Measurements from ENCODE around the gene SLC25A18.
"Not testable (repeated sequence)": the region's sequence is repeated elsewhere in the genome, so short reads cannot be mapped to it uniquely, and the experiment has no call there.

SLC25A18 gene

GRCh38 chr22:17606496-17606895 lies 43.2 kb downstream of the SLC25A18 start:
- DNase-seq (ENCODE audit: low read depth in 2 of 2) = no peak

DNA sequence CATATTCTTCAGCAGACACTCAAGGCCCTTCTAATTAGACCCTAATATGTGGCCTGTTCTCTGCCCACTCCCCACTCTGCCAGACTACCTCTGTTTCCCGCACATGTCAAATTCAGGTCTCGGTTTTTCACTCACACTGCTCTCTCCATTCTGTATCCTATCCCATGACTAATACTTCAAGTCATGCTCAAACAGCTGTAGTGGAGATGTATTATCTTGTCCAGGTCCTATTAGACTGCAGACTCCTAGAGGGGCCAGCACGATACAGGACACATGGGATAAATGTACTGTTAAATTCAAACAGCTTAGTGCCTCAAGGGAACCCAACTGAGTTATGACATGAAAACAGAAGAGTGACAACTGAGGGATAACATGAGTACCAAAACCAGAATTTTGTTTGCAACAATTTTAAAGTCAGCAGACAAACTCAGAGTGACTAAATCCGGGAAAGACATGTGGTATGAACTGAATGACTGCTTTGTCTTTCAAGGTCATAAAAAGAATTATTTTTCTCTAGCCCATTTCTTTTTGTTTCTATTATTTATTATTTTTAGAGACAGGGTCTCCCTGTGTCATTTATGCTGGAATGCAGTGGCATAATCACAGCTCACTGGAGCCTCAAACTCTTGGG lies 44.7 kb downstream of the SLC25A18 start:
- no peak for DNase-seq (ENCODE audit: low read depth in 2 of 2)

GRCh38 chr22:17612057-17612456 lies 48.8 kb downstream of the SLC25A18 start:
- no peak for DNase-seq (ENCODE audit: low read depth in 2 of 2)

- DNase-seq (ENCODE audit: low read depth in 2 of 2) = no peak
Measured at GRCh38 chr22:17613280-17613679, 50.0 kb downstream of the SLC25A18 start.

DNA sequence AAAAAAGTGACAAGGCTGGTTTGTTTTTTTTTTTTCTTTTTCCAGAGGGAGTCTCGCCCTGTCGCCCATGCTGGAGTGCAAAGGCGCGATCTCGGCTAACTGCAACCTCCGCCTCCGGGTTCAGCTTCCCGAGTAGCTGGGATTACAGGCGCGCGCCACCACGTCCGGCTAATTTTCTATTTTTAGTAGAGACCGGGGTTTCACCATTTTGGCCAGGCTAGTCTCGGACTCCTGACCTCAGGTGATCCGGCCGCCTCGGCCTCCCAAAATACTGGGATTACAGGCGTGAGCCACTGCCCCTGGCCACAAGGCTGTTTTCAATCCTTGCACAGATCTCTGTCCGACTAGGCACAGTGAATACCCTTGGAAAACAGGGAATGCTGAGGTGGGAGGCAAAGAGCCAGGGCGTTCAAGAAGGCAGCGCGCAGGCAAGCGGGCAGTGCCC lies 64.7 kb downstream of the SLC25A18 start:
- no peak for DNase-seq (ENCODE audit: low read depth in 2 of 2)

DNA sequence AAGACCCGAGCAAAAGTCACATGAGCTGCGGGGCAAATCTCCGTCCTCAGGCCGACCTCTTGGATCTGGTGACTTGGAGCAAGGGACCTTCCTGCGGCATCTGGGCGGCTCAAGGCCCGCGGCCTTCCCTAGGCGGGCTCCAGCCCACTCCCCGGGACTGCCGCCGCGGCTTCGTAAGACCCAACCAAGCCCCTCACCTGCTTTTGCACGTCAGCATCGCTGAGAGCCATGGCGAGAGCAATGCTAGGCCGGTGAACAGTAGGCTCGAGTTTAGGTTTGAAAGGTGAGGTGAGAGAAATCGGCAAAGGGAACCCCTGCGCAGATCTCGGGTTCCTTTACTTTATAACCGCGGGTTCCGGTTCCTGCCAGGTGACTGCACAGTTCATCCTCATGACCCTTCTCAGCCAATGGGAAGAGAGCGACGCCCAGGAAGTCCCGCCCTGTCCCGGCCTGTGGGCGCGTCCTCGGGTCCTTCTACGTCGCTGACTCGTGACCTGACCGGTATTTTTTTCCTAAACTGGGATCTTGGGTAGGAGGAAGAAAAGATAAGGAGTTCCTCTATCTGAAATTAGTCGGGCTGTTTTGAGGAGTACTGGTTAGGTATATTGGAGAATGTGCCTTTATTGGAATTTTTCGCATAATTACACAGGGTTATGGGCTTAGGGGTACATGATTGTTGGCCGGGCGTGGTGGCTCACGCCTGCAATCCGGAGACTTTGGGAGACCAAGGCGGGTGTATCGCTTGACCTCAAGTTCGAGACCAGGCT lies 65.3 kb downstream of the SLC25A18 start, which contains the start of gene ATP6V1E1:
ATP6V1E1 (minus strand) TSS at position 344 of the 767 bp plus-strand sequence; CDS start at position 230, 114 bp downstream.
- DNase-seq (ENCODE audit: low read depth in 2 of 2) = peak; percentile 82 to 91

GRCh38 chr22:17629173-17629489 lies 65.8 kb downstream of the SLC25A18 start:
- DNase-seq (ENCODE audit: low read depth in 2 of 2) = no peak

DNA sequence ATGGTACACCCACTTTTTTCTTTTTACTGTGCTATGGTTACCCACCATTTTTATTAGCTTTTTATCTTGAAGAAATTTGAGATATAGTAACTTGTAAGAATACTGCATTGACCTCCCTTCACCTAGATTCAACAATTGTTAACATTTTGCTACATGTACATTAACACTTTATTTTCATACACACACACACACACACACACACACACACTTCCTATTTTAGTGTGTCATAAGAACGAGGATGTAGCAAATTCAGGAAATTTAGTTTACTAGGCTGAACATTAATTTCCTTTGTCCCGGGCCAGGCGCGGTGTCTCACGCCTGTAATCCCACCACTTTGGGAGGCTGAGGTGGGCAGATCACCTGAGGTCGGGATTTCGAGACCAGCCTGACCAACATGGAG lies 66.3 kb downstream of the SLC25A18 start:
- DNase-seq (ENCODE audit: low read depth in 2 of 2) = no peak

DNA sequence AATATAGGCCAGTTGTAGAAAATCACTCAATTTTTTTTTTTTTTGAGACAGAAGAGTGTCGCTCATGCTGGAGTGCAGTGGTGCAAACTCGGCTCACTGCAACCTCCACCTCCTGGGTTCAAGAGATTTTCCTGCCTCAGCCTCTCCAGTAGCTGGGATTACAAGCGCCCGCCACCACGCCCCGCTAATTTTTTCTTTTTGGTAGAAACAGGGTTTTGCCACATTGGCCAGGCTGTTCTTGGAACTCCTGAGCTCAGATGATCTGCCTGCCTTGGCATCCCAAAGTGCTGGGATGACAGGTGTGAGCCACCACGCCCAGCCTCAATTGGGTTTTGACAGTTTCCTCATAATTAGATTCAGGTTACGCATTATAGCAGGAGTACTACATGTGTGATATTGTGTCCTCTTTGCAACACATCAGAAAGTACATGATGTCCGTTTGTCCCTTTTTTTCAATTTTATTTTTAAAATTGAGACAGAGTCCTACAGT lies 67.8 kb downstream of the SLC25A18 start:
- DNase-seq (ENCODE audit: low read depth in 2 of 2) = no peak

DNA sequence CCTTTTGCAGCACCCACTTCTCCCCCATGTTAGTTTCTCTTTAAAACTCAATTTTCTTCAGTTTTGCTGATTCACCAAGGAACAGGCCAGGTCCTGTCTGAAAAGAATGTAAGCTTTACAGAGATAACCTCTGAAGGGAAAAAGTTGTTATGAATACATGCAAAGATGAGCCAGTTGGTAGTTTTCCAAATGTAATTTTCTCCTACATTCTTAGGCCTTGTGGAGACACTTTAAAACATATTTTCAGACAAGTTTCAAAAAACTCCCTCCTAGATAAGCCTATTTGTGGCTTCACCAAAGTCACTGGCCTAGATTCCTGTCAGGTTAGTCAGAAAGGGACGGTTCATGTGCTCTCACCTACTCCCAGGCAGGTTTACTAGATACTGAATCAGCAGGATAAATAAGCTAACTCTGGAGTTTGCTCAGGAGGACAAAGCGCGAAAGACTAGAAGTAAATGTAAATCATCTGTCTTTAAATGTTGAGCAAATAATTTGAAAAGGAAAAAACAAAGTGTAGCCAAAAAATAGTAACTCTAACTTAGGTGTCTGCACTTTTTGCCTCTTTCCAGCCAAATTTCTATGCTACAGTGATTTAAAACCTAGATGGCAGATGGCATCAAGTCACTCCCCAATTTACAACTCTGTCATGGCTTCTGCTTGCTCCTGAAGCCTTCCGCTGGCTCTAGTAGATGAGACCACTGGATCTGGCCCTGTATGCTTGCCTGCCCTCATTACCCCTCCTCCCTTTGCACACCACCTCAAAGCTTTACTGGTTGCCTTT lies 70.1 kb downstream of the SLC25A18 start:
- no peak for DNase-seq (ENCODE audit: low read depth in 2 of 2)

- no peak for DNase-seq (ENCODE audit: low read depth in 2 of 2)
Measured at GRCh38 chr22:17633998-17634323, 70.7 kb downstream of the SLC25A18 start.

DNA sequence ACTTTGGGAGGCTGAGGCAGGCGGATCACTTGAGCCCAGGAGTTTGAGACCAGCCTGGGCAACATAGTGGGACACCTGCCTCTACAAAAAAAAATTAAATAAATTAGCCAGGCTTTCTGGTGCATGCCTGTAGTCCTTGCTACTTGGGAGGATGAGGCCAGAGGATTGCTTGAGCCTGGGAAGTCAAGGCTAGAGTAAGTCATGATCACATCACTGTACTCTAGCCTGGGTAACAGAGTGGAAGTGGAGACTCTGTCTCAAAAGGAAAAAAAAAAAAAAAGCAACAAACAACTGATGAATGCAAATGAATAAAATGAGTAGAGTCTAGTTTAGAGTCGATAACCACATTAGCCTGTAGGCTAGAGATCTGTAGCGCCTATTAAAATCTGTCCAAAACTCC lies 71.4 kb downstream of the SLC25A18 start:
- DNase-seq (ENCODE audit: low read depth in 2 of 2) = no peak

GRCh38 chr22:17636850-17637249 lies 73.6 kb downstream of the SLC25A18 start:
- not testable (repeated sequence) for DNase-seq (ENCODE audit: low read depth in 2 of 2)

DNA sequence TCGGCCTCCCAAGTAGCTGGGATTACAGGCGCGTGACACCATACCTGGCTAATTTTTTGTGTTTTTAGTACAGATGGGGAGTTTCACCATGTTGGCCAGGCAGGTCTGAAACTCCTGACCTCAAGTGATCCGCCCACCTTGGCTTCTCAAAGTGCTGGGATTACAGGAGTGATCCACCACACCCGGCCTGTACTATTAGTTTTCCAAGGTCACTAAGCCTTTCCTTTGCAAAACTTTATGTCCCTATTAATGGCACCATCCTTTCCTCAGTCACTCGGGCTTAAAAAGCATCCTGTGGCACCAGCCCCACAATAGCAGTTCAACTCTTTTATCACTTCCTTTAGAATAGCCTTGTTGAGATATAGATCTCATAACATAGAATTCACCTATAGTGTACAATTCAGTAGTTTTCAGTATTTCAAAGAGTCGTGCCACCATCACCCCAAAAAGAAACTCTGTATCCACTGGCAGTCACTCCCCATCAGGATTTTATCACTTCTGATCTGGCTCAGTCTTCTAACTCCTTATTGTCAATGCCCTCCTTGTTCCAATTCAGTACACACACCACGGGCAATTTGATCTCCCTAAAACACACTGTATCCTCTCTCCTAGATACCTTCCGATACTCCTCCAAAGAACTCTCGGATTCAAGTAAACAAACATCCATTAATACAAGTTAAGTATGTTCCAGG lies 74.3 kb downstream of the SLC25A18 start:
- no peak for DNase-seq (ENCODE audit: low read depth in 2 of 2)

- DNase-seq (ENCODE audit: low read depth in 2 of 2) = no peak
Measured at GRCh38 chr22:17638182-17638431, 74.8 kb downstream of the SLC25A18 start.

DNA sequence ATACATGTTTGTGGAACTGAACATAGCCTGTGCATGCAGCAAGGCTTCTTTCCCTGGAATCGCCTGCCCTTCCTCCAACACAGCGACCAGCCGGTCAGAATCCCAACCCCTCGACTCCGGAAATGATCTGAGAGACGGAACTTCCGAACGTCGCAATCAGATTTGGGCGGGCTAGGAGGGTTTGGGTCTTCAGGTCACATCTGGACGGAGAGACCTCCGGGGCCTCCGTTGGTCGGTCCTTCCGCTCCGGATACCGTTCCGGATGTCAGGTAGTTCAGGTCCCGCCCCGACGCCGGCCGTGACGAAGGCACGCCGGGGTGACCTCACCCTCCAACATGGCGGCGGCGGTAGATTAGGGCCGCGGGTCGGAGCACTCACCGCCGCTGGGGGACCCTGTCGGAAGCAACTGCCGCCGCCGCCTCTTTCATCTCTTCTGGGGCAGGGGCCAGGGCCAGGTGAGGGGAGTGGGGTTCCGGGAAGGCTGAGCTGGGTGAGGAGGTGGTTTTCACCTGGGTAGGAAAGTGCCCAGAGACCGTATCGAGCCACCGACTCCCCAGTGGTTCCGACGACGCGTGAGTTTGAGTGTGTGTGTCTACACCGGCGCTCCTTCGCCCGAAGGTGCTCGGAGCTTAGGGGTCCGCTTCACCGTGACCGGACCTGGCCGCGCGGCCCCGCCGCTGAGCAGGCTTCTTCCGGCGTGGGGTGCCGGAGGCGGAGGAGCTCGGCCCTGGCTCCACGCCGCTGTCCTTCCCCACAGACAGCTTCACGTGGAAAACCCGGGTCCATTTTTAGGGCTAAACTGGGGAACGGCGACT lies 75.3 kb downstream of the SLC25A18 start, which contains the start of gene BCL2L13:
BCL2L13 (plus strand) TSS at position 326 of the 815 bp plus-strand sequence. CDS start 16,955 bp downstream, outside the sequence.
- DNase-seq (ENCODE audit: low read depth in 2 of 2) = peak; percentile 82 to 83

GRCh38 chr22:17639247-17639741 lies 76.0 kb downstream of the SLC25A18 start:
- DNase-seq (ENCODE audit: low read depth in 2 of 2) = no peak

Measured in stimulated activated CD8-positive, alpha-beta memory T cell treated with anti-CD3 and anti-CD28 coated beads, Interleukin-2, amount 100 ng/mL, for 48 hours (primary cell).